Activated T-cell treated with anti-CD3 and anti-CD28 coated beads, Interleukin-2, amount 50 U/mL, for 24 hours (primary cell): ENCODE data around the gene IFI35.

Experiments used
- DNase-seq: peaks from one replicate; pipeline ENCODE4 v3.0.0-alpha.2; 2020
- H3K27ac Mint-ChIP-seq: 2 replicates; pipeline ENCODE4 v1.8.0; 2020; ENCODE audit warnings: mild to moderate bottlenecking, mixed read lengths
- H3K27me3 Mint-ChIP-seq: 2 replicates; pipeline ENCODE4 v1.8.0; 2020; ENCODE audit warnings: mixed read lengths
- H3K36me3 Mint-ChIP-seq: 2 replicates; pipeline ENCODE4 v1.8.0; 2020; ENCODE audit warnings: low read depth, mixed read lengths
- H3K4me1 Mint-ChIP-seq: 2 replicates; pipeline ENCODE4 v1.8.0; 2020; ENCODE audit warnings: low read depth, mixed read lengths
- H3K4me3 Mint-ChIP-seq: 2 replicates; pipeline ENCODE4 v1.8.0; 2020; ENCODE audit warnings: mild to moderate bottlenecking, moderate library complexity, mixed read lengths
- H3K9me3 Mint-ChIP-seq: 2 replicates; pipeline ENCODE4 v1.8.0; 2020; ENCODE audit warnings: mixed read lengths

Gene IFI35

DNA sequence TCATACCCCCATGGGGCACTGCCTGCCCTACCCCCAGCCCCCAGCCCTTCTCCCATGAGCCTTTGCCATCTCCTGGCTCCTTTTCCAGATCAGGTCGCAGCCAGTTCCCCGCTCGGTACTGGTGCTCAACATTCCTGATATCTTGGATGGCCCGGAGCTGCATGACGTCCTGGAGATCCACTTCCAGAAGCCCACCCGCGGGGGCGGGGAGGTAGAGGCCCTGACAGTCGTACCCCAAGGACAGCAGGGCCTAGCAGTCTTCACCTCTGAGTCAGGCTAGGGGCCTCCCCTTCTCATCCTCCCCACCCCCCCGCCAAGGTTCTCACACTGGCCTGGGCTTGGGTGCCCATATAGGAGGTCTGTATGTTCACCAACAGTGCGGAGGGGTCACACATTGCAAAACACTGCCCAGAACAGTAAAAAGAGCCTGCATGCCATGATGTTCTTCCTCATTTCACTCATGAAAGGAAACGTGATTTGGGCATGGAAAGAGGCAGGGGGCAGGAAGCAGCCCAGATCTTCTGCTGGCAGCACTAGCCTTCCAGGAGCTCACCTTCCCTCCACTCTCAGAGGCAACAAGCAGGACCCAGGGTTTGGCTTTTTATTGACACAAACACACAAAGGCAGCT, 7.5 kb downstream of the IFI35 start:
- H3K36me3 Mint-ChIP-seq: peaks cover 45% of the 10 kb centered on the region
- H3K9me3 Mint-ChIP-seq: no peaks in the 10 kb centered on the region
- no peak for DNase-seq
- no peaks in the 10 kb centered on the region for H3K27me3 Mint-ChIP-seq
- H3K4me1 Mint-ChIP-seq: peaks cover 23% of the 10 kb centered on the region
- H3K27ac Mint-ChIP-seq: peak overlapping the region; percentile 39
- H3K4me3 Mint-ChIP-seq: no peak overlapping the region

DNA sequence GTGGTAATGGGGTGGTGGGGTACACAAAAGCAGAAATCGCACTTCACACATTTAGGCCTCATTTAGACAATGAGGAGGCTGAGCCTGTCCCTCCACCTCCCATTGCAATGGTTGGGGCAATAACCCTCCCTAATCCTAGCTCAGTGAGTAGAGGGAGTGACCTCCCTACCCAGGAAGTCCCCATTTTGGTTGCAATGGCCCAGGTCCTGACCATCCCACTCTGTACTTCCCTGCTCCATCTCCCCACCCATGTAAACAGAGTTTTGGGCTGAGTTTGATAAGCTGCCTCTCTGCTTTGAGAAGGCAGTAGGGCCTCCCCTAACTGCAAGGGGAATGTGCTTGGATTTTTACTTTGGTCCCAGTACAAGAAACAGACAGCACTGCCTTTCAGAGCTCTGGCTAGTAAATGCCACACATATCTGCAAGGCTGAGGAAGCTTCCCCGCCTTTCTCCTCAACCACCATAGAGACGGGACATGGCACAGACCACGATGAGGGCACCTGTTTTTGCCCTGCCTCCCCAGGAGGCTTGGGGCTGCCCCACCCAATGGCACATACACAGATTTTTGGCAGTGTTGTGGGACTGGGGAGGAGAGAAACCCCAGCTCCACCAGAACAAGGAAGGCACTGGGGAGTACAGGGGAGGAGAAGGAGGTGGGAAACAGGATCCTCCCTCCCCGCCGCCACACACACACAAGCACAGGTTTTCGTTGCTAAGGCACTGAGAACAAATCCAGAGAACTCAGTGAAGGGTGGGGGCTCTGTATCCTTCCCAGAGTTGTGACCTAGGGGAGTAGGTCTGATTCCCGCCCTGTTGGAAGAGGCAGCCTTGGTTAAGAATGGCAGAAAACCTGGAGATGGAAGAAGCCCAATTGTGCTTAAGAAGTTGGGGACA, 8.3 kb downstream of the IFI35 start:
- Mint-ChIP-seq H3K4me1 (peaks cover 30% of the 10 kb centered on the region), H3K36me3 (peaks cover 45% of the 10 kb centered on the region), H3K27ac (peak overlapping the region; percentile 39), H3K4me3 (no peak overlapping the region), H3K27me3 (no peaks in the 10 kb centered on the region), H3K9me3 (no peaks in the 10 kb centered on the region)
- no peak for DNase-seq

DNA sequence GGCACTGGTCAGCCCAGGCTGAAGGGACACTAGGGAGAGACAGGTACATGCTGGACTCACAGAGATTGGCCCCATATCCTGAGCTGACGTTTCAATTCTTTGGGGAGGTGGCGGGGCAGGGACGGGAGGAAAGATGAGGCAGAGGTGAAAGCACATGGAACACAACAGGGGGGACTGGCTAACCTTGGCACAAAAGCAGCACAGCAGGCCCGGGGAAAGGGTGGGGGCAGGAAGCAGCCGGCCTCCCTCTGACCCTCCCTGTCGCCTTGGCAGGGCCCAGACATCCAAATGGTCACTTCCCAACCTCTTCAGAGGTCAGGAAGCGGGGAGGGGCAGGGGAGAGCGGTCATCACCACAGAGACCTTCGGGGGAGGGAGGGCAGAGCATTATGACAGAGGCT, 9.0 kb downstream of the IFI35 start:
- Mint-ChIP-seq H3K4me1 (peaks cover 28% of the 10 kb centered on the region), H3K4me3 (no peak overlapping the region), H3K9me3 (no peaks in the 10 kb centered on the region), H3K36me3 (peaks cover 43% of the 10 kb centered on the region), H3K27ac (no peak overlapping the region), H3K27me3 (no peaks in the 10 kb centered on the region)
- no peak for DNase-seq

DNA sequence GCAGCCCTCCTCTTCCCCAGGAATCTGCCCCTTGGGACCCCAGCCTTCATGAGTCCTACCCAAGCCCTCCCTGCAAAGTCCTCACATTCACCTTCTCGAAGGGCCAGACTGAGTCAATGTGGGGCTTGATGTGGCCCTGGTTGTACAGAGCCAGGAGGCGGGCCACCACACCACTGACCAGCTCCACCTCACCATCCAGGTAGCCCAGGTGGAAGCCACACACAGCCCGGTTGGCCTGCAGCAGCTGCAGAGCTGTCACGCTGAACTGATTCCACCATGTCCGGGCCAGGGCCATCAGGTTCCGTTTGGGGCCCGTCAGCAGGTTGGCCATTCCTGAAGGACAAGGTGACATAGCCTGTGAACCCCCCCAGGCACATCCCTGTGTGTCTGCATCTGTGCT, 9.6 kb downstream of the IFI35 start:
- no peaks in the 10 kb centered on the region for H3K9me3 Mint-ChIP-seq
- H3K27ac Mint-ChIP-seq: peak overlapping the region; percentile 55
- H3K4me3 Mint-ChIP-seq: no peak overlapping the region
- peaks cover 39% of the 10 kb centered on the region for H3K36me3 Mint-ChIP-seq
- peaks cover 29% of the 10 kb centered on the region for H3K4me1 Mint-ChIP-seq
- no peaks in the 10 kb centered on the region for H3K27me3 Mint-ChIP-seq
- no peak for DNase-seq

DNA sequence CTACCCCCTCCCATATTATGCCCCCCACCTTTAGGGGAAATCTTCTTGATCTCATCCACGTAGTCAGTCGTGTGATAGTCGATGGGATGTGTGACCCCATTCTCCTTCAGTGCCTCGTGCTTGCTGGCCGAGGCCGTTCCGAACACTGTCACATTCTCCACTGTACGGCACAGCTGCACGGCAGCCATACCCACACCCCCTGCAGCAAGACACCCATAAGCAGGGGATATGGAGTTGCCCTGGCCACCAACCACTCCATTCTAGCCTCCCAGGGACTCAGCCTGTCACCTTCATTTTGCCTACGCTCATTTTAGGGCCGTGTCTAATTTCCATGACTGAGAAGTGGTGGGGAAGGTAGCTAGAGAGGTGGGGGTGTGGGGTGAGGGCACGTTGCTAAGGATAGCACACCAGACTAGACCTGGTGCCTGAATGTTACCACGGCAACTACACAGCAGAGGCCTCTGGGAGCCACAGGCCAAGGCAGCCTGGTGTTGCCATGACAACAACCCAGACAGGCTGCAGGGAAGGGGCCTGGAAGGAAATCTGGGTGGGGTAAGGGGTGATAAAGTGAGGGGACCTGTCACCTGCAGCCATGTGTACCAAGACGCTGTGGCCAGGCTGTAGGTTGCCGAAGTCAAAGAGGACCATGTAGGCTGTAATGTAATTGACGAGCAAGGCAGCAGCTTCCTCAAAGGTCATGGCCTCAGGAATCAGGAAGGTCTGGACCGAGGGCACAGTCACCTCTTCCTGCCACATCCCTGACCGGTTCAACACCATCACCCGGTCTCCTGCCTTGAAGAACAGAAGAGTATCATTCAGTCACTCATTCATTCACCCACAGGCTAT, 11.6 kb downstream of the IFI35 start:
- H3K4me3 Mint-ChIP-seq: no peak overlapping the region
- no peaks in the 10 kb centered on the region for H3K27me3 Mint-ChIP-seq
- H3K4me1 Mint-ChIP-seq: peaks cover 30% of the 10 kb centered on the region
- H3K9me3 Mint-ChIP-seq: no peaks in the 10 kb centered on the region
- no peak for DNase-seq
- peak overlapping the region; percentile 19 for H3K27ac Mint-ChIP-seq
- peaks cover 25% of the 10 kb centered on the region for H3K36me3 Mint-ChIP-seq

DNA sequence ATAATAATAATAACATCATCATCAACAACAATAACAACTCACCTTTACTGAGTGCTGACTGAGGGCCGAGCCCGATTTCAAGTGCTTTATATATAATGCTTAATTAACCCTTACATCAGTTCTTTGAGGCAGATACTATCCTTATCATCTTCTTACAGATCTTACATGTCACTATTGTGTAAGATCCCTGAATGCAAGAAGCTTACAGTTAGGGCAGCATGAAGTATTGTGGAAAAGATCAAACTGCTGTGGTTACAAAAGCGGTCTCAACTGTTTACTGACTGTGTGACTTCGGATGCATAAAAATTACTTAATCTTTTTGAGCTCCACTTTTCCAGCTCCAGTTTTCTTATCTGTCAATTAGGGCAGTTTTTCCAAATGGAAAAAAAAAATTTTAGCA, 12.3 kb downstream of the IFI35 start:
- no peaks in the 10 kb centered on the region for H3K27me3 Mint-ChIP-seq
- H3K27ac Mint-ChIP-seq: no peak overlapping the region
- no peak for DNase-seq
- H3K4me3 Mint-ChIP-seq: no peak overlapping the region
- peaks cover 18% of the 10 kb centered on the region for H3K36me3 Mint-ChIP-seq
- no peaks in the 10 kb centered on the region for H3K9me3 Mint-ChIP-seq
- peaks cover 30% of the 10 kb centered on the region for H3K4me1 Mint-ChIP-seq

DNA sequence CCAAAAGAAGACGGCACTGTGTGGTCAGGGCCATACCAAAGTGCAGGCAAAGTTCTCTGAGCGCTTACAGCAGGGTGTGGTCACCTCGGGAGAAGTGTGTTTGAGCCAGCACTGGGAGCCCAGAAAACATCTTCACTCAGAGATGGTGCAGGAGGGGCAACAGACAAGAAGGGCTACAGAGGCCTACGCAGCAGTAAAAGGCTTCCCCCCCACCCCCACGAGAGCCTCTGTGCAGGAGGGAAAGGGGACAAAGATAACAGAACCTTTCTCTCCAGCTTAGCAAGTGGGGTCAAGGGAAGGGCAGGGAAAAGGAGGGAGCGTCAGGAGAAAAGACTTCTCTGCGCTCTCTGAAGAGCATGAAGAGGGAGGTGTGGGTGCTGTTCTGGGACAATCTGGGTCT, 12.8 kb downstream of the IFI35 start:
- Mint-ChIP-seq H3K27me3 (no peaks in the 10 kb centered on the region), H3K9me3 (no peaks in the 10 kb centered on the region), H3K4me1 (peaks cover 33% of the 10 kb centered on the region), H3K4me3 (no peak overlapping the region), H3K27ac (no peak overlapping the region), H3K36me3 (peaks cover 13% of the 10 kb centered on the region)
- DNase-seq: no peak

DNA sequence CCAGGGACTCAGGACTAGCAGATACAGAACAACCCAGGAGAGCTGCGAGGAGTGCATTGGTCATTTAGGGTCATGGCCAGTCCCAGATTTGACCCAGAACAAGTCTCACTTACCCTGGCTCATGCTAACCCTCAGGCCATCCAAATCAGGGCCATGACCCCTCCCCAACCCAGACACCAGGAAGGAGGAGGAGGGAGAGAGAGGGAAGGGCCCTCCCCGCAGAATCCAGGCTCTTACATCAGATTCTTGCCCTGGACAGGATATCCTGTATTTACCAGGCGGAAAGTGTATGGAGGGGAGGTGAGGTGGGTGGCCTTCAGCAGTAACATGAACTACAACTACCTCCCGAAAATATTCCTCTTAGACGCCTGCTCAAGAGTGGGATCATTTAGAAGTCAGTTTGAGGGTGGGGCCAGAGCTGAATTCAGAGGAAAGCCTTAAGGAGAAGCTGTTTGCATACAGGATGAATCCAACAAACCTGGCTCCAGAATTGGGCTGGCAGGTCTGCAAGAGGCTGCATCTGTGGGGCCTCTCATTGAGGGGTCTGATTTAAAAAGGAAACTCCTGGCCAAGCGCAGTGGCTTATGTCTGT, 13.5 kb downstream of the IFI35 start:
- H3K4me3 Mint-ChIP-seq: peak overlapping the region; percentile 85
- peaks cover 38% of the 10 kb centered on the region for H3K4me1 Mint-ChIP-seq
- peaks cover 7% of the 10 kb centered on the region for H3K36me3 Mint-ChIP-seq
- no peaks in the 10 kb centered on the region for H3K9me3 Mint-ChIP-seq
- DNase-seq: no peak
- H3K27ac Mint-ChIP-seq: no peak overlapping the region
- peaks cover 2% of the 10 kb centered on the region for H3K27me3 Mint-ChIP-seq

DNA sequence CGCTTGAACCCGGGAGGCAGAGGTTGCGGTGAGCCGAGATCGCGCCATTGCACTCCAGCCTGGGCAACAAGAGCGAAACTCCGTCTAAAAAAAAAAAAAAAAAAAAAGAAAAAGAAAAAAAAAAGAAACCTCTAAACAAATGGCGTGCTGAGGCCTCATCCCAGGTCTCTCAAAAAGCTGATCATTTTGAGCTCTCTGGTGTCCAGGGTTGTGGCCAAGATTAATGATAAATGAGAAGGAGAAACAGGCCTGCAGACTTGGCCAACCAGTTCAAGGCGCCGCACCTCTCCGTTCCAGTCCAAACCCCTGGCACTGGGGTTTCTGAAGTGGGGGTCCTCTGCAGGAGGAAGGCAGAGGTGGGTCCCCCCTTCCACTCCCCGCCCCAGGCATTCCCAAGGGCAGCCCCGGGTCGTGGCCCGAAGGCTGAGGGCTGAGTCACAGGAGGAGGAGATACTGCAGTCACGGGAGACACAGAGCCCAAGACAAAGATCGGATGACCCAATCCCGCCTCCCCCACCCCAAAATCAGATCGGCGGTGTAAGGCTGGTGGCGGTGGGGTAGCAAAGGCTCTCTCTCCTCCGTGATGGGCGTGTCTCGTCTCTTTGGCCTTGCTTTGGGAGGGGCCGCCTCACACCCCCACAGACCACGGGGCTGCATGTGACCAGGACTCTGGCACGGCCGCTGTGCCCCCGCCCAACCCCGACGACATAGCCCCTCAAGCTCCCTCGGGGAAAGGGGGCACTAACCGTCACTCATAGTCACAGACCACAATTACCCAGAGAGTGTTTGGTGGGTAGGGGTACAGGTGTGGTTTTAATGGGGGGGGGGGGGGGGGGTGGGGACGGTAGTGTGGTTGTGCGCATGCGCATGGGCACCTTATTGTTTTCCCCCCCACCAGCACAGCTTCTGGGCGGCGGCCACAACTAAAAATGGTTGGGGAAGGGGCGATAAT, 14.5 kb downstream of the IFI35 start:
- H3K4me3 Mint-ChIP-seq: peak overlapping the region; percentile 85
- H3K9me3 Mint-ChIP-seq: no peaks in the 10 kb centered on the region
- H3K27ac Mint-ChIP-seq: peak overlapping the region; percentile 81
- H3K36me3 Mint-ChIP-seq: peaks cover under 1% of the 10 kb centered on the region
- DNase-seq: no peak
- H3K27me3 Mint-ChIP-seq: peaks cover 2% of the 10 kb centered on the region
- H3K4me1 Mint-ChIP-seq: peaks cover 40% of the 10 kb centered on the region

DNA sequence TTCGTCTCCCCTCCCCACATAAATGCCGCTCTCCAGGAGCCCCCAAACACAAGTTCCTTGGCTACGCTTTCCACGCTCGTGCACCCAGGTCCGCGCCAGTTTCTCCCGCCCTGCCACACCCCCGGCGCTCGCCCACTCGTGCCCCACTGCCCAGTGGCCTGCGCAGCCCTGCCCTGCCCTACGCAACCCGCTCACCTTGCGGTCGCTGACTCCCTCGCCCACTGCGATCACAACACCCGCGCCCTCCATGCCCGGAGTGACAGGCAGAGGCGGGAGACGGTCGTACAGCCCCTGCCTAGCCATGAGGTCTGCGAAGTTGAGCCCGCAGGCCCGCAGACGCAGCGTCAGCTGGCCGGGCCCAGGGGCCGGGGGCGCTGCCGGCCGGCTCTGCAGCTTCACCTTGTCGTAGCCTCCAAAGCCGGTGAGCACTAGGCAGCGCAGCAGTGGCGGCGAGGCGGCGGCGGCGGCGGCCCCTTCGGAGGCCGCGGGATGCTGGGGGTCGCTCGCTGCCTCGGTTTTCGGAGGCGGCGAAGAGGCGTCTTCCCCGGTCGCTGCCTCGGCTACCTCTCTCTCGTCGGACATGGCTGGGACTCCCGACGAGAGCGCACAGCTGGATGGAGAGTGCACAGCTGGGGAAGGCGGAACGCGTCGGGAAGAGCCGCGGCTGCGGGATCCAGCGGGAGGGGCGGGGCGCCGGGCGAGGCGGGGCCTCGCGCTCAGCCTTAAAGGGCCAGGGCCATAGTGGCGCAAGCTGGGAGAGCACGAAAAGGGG, 15.3 kb downstream of the IFI35 start, which contains the start of gene VAT1:
VAT1 (minus strand) TSS at position 645 of the 772 bp plus-strand sequence; CDS start at position 582, 63 bp downstream.
- Mint-ChIP-seq H3K4me3 (peak within 1 kb of the TSS; percentile 85), H3K27ac (peak within 1 kb of the TSS; percentile 81), H3K36me3 (no peaks in the 10 kb centered on the region), H3K4me1 (peaks cover 40% of the 10 kb centered on the region), H3K9me3 (no peaks in the 10 kb centered on the region), H3K27me3 (peaks cover 2% of the 10 kb centered on the region)
- DNase-seq: peak; percentile 80

DNA sequence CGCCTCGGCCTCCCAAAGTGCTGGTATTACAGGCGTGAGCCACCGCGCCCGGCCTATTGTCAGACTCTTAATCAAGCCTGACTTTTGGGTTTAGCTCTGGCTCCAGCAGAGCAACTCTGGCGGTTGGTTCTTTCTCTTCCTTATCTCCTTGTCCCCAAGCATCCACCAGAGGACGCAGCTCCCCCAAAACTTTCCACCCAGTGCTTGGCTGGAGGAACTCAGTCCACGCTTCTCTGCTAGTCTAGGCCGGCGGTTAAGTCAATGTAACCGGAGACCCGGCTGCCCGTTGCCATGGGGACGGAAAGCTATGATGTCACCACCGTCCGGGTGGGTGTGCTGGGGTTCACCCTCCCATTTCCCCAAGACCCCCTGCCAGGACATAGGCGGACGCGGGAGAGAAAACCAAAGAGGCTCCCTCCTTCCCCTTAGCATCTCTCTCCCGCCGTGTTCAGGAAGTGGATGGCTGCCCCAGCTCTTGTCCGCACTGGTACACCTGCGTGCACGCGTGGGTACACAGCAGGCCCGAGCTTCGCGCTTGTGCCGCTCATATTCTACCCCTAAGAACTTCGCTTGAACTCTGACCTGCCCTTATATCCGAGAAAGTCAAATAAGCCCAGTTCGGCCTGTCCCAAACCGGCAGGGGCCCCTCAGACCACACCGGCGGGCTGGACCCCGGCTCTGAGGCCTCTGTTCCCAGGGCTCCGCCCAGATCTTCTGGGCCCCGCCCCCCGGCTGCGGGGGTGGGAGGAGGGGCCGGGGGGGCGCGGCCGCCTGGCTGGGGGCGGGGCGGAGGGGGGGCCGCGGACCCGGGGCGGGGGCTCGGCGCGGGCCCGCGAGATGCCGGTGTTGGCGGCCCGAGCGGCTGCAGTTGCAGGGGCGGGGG, 18.1 kb downstream of the IFI35 start, which contains the start of gene RND2:
RND2 (plus strand) TSS at position 825 of the 883 bp plus-strand sequence. CDS start 117 bp downstream, outside the sequence.
- Mint-ChIP-seq H3K27ac (peak within 1 kb of the TSS; percentile 90), H3K36me3 (no peaks in the 10 kb centered on the region), H3K9me3 (no peaks in the 10 kb centered on the region), H3K4me1 (peaks cover 25% of the 10 kb centered on the region), H3K27me3 (peaks cover 2% of the 10 kb centered on the region), H3K4me3 (peak within 1 kb of the TSS; percentile 85)
- peak; percentile 86 for DNase-seq

DNA sequence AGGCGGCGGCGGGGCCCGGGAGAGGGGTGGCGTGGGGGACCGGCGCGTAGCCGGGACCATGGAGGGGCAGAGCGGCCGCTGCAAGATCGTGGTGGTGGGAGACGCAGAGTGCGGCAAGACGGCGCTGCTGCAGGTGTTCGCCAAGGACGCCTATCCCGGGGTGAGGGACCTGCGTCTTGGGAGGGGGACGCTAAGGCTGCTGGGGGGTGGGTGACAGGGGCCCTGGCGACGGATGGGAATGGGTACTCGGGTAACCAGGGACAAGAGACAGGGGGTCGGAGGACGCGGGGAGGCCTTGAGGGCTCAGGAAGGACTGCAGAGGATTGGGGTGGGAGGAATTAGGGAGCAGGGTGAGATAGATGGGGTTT, 18.7 kb downstream of the IFI35 start:
- H3K36me3 Mint-ChIP-seq: no peaks in the 10 kb centered on the region
- H3K27me3 Mint-ChIP-seq: peaks cover 2% of the 10 kb centered on the region

More for the DNA sequence above, 18.7 kb downstream of the IFI35 start:
- Mint-ChIP-seq H3K9me3 (no peaks in the 10 kb centered on the region), H3K4me3 (peak overlapping the region; percentile 50), H3K4me1 (peaks cover 21% of the 10 kb centered on the region), H3K27ac (peak overlapping the region; percentile 11)
- DNase-seq: no peak
